Measurements from ENCODE around the gene MEGF11. TPM values are rescaled to one million over a fixed set of nuclear protein-coding genes. Genes with fewer than 3 reads are reported as not detected.

The MEGF11 gene
- total RNA-seq, 4 donors from 2014 or later = 0.23 to 0.33 TPM; not detected in 2

DNA sequence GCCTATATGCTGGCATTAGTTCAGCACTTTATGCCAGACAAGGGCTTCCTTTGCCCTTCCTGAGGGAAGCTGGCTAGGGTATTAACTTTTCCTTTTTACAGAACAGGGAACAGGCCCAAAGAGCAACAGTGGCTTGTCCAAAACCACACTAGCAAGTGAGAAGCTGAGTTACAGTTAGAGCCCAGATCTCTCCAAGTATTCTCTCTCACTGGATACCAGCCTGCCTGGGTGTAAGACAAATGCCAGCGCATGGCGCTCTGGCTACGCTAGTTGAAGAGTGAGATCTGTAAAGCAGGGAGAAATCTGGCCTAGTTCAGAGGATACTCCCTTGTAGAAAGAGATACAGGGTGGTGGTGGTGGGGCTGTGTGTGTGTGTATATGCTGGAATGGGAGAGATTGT, 345.9 kb downstream of the MEGF11 start:
- Histone ChIP-seq H3K27ac (replicated peaks in 1 of 4) (no peak overlapping the region), H3K4me3 (no peak overlapping the region), H3K4me1 (peaks cover 0 to 13% (median 5%) of the 10 kb centered on the region in 4 donors), H3K27me3 (no peaks in the 10 kb centered on the region), H3K9me3 (no peaks in the 10 kb centered on the region), H3K36me3 (peaks cover 6 to 87% (median 70%) of the 10 kb centered on the region in 4 donors)
- intact Hi-C loops (cut with DNase I) = no loop called here
- TF ChIP-seq, protein P1, sequence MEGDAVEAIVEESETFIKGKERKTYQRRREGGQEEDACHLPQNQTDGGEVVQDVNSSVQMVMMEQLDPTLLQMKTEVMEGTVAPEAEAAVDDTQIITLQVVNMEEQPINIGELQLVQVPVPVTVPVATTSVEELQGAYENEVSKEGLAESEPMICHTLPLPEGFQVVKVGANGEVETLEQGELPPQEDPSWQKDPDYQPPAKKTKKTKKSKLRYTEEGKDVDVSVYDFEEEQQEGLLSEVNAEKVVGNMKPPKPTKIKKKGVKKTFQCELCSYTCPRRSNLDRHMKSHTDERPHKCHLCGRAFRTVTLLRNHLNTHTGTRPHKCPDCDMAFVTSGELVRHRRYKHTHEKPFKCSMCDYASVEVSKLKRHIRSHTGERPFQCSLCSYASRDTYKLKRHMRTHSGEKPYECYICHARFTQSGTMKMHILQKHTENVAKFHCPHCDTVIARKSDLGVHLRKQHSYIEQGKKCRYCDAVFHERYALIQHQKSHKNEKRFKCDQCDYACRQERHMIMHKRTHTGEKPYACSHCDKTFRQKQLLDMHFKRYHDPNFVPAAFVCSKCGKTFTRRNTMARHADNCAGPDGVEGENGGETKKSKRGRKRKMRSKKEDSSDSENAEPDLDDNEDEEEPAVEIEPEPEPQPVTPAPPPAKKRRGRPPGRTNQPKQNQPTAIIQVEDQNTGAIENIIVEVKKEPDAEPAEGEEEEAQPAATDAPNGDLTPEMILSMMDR (IDR thresholded peaks at IDR 0.05) = no peak
- TF ChIP-seq POLR2AphosphoS5 (IDR thresholded peaks at IDR 0.05) (no peak), POLR2A (IDR thresholded peaks at IDR 0.05; ENCODE audit: low read depth) (no peak), EP300 (IDR thresholded peaks at IDR 0.05) (no peak)
- 100% methylated on average over 3 of the region's 3 CpGs for WGBS
- DNase-seq (ENCODE audit: extremely low spot score) = no peak

DNA sequence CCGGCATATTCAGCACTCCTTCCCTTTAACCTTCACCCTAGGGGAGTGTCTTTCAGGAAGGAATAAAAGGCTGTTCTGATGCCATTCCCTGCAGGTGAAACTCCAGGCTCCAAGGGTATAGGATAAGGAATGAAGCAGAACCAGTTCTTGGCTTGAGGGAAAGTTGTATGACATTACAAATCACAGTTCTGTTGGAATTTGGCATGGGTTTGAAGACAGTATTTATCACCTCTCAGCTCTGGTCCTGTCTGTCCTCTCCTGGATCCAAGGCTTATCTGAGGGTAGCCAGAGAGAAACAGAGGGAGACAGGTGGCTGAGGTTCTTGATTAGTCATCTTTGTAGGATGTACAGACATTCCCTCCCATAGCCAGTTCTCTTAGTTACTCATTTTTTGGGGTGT, 347.2 kb downstream of the MEGF11 start:
- intact Hi-C loops (cut with DNase I) = no loop called here
- 95% methylated on average over 1 of the region's 1 CpG for WGBS
- H3K27me3 ChIP-seq = no peaks in the 10 kb centered on the region
- no peak for DNase-seq (ENCODE audit: extremely low spot score)
- H3K4me1 ChIP-seq = peaks cover 0 to 23% (median 10%) of the 10 kb centered on the region in 4 donors
- TF ChIP-seq POLR2AphosphoS5 (IDR thresholded peaks at IDR 0.05) = no peak
- no peak for TF ChIP-seq POLR2A (IDR thresholded peaks at IDR 0.05; ENCODE audit: low read depth)
- TF ChIP-seq EP300 (IDR thresholded peaks at IDR 0.05) = no peak
- TF ChIP-seq, protein P1 (IDR thresholded peaks at IDR 0.05) = no peak
- peaks cover 6 to 74% (median 60%) of the 10 kb centered on the region in 4 donors for H3K36me3 ChIP-seq
- H3K9me3 ChIP-seq = no peaks in the 10 kb centered on the region
- H3K4me3 ChIP-seq = no peak overlapping the region
- H3K27ac ChIP-seq (replicated peaks in 1 of 4) = no peak overlapping the region

DNA sequence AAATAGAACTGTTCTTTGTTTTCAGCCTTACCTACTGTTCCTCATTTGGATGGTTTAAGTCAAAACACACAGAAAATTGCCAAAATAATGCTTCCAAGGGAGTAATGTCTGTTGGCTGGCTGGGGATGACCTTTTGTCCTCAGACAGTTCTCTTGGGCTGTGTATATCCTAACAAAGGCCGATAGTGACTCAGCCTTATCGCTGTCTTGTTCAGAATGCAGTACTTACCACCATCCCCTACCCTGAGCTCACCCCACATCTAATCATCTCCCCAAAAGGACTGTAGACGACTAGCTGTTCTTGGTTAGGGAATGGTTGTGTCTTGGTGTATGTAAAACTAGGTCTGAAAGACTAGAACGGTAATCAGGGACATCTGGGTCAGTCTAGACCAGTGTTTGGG, 349.2 kb downstream of the MEGF11 start:
- no peak for TF ChIP-seq EP300 (IDR thresholded peaks at IDR 0.05)
- TF ChIP-seq, protein P1 (IDR thresholded peaks at IDR 0.05) = no peak
- DNase-seq (ENCODE audit: extremely low spot score) = peak; percentile 37
- no peaks in the 10 kb centered on the region for H3K27me3 ChIP-seq
- WGBS = 74% methylated on average over 4 of the region's 4 CpGs
- H3K36me3 ChIP-seq = peaks cover 6 to 71% (median 59%) of the 10 kb centered on the region in 4 donors
- intact Hi-C loops (cut with DNase I) = no loop called here
- no peaks in the 10 kb centered on the region for H3K9me3 ChIP-seq
- H3K4me3 ChIP-seq = no peak overlapping the region
- H3K4me1 ChIP-seq = peaks cover 0 to 23% (median 12%) of the 10 kb centered on the region in 4 donors
- no peak overlapping the region for H3K27ac ChIP-seq (replicated peaks in 1 of 4)

DNA sequence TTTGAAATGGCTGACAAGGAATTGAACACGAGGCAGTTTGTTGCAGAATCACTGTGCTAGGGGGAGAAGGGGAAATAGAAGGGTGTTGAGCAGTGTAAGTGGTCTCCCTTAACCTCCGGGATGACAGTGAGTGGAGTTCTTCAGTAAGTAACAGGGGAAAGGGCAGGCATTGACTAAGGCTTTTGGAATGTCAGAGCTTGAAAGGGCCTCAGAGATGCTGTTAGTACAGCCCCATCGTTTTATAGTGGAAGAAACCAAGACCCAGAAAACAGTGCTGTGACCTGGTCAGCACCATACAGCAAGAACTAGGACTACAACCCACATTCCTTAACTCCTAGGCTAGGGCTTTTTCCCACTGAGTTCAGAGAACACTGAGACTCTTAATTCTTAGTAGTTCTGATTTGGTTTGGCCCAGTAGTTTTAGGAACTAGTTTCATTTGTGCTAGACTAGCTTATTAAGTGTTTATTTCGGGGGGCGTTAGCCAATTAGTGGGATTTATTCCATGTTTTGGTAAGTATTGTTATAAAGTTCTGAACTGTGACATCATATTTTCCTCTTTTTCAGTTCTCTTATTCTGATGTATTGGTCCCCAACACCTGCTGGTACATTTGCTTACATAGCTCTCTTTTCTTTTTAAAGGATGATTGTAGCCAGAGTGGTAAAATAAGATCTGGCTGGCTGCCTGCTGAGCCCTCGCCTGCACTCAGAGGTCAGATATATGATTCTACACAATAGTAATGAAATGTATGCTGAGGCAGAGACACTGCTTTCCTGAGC, 350.1 kb downstream of the MEGF11 start:
- H3K27me3 ChIP-seq = no peaks in the 10 kb centered on the region
- no peak overlapping the region for H3K4me3 ChIP-seq
- DNase-seq (ENCODE audit: extremely low spot score) = peak; percentile 50
- peaks cover 0 to 23% (median 12%) of the 10 kb centered on the region in 4 donors for H3K4me1 ChIP-seq
- 82% methylated on average over 6 of the region's 6 CpGs for WGBS
- H3K36me3 ChIP-seq = peaks cover 6 to 74% (median 61%) of the 10 kb centered on the region in 4 donors
- intact Hi-C loops (cut with DNase I) = no loop called here
- no peak overlapping the region for H3K27ac ChIP-seq (replicated peaks in 1 of 4)
- TF ChIP-seq, protein P1 (IDR thresholded peaks at IDR 0.05) = no peak
- TF ChIP-seq POLR2AphosphoS5 (IDR thresholded peaks at IDR 0.05) = no peak
- TF ChIP-seq EP300 (IDR thresholded peaks at IDR 0.05) = no peak
- no peak for TF ChIP-seq POLR2A (IDR thresholded peaks at IDR 0.05; ENCODE audit: low read depth)
- no peaks in the 10 kb centered on the region for H3K9me3 ChIP-seq
